ENCODE measurements around the gene SOWAHD.
"Not testable (repeated sequence)": the region's sequence is repeated elsewhere in the genome, so short reads cannot be mapped to it uniquely, and the experiment has no call there.

SOWAHD gene

GRCh38 chrX:119757979-119758730 is at the start of gene SOWAHD:
Gene SOWAHD (plus strand): TSS chrX:119758588. CDS start chrX:119758668, 80 bp downstream.
- DNase-seq (ENCODE audit: low read depth in 2 of 2), result no peak

GRCh38 chrX:119708936-119709335 is 49.5 kb upstream of the SOWAHD start:
- DNase-seq (ENCODE audit: low read depth in 2 of 2), result no peak

- no peak for DNase-seq (ENCODE audit: low read depth in 2 of 2)
Measured at GRCh38 chrX:119709630-119710029, 48.8 kb upstream of the SOWAHD start.

GRCh38 chrX:119721487-119721886 is 36.9 kb upstream of the SOWAHD start:
- no peak for DNase-seq (ENCODE audit: low read depth in 2 of 2)

GRCh38 chrX:119721926-119722325 is 36.5 kb upstream of the SOWAHD start:
- DNase-seq (ENCODE audit: low read depth in 2 of 2), result no peak

GRCh38 chrX:119726900-119727555 is 31.4 kb upstream of the SOWAHD start:
- DNase-seq (ENCODE audit: low read depth in 2 of 2), result no peak

GRCh38 chrX:119728487-119728886 is 29.9 kb upstream of the SOWAHD start:
- DNase-seq (ENCODE audit: low read depth in 2 of 2), result no peak

- DNase-seq (ENCODE audit: low read depth in 2 of 2), result peak; percentile 12 to 32
Measured at GRCh38 chrX:119729408-119730201, 28.8 kb upstream of the SOWAHD start.

- no peak for DNase-seq (ENCODE audit: low read depth in 2 of 2)
Measured at GRCh38 chrX:119734897-119735339, 23.5 kb upstream of the SOWAHD start.

- no peak for DNase-seq (ENCODE audit: low read depth in 2 of 2)
Measured at GRCh38 chrX:119735467-119735866, 22.9 kb upstream of the SOWAHD start.

GRCh38 chrX:119736206-119736764 is 22.1 kb upstream of the SOWAHD start:
- no peak for DNase-seq (ENCODE audit: low read depth in 2 of 2)

GRCh38 chrX:119738742-119739141 is 19.6 kb upstream of the SOWAHD start:
- DNase-seq (ENCODE audit: low read depth in 2 of 2), result no peak

GRCh38 chrX:119745283-119745848 is 13.0 kb upstream of the SOWAHD start:
- no peak for DNase-seq (ENCODE audit: low read depth in 2 of 2)

- DNase-seq (ENCODE audit: low read depth in 2 of 2), result not testable (repeated sequence)
Measured at GRCh38 chrX:119750131-119750530, 8.3 kb upstream of the SOWAHD start.

GRCh38 chrX:119750751-119751150 is 7.6 kb upstream of the SOWAHD start:
- DNase-seq (ENCODE audit: low read depth in 2 of 2), result not testable (repeated sequence)

- DNase-seq (ENCODE audit: low read depth in 2 of 2), result no peak
Measured at GRCh38 chrX:119753001-119753400, 5.4 kb upstream of the SOWAHD start.

- DNase-seq (ENCODE audit: low read depth in 2 of 2), result no peak
Measured at GRCh38 chrX:119753639-119754257, 4.6 kb upstream of the SOWAHD start.

- no peak for DNase-seq (ENCODE audit: low read depth in 2 of 2)
Measured at GRCh38 chrX:119755981-119756533, 2.3 kb upstream of the SOWAHD start.

GRCh38 chrX:119756926-119757635 is 1.3 kb upstream of the SOWAHD start:
- no peak for DNase-seq (ENCODE audit: low read depth in 2 of 2)

- no peak for DNase-seq (ENCODE audit: low read depth in 2 of 2)
Measured at GRCh38 chrX:119757646-119757978, 776 bp upstream of the SOWAHD start.

Measured in stimulated activated CD8-positive, alpha-beta memory T cell treated with anti-CD3 and anti-CD28 coated beads, Interleukin-15, amount 100 ng/mL, for 4 hours (primary cell).